Activated T-helper 9 cell treated with anti-CD3 and anti-CD28 coated beads, Interleukin-2, amount 50 U/mL, for 16 hours (primary cell): ENCODE measurements around the gene CC2D1A.
"Not testable (repeated sequence)": the region's sequence is repeated elsewhere in the genome, so short reads cannot be mapped to it uniquely, and the experiment has no call there.

Source experiments
- DNase-seq: peaks from one replicate; pipeline ENCODE4 v3.0.0-alpha.2; 2020; ENCODE audit warnings: low read depth

Gene CC2D1A

GRCh38 chr19:13962699-13963602 lies 57.0 kb downstream of the CC2D1A start:
- no peak for DNase-seq

- no peak for DNase-seq
Observed at GRCh38 chr19:13963603-13964105, 57.7 kb downstream of the CC2D1A start.

- no peak for DNase-seq
Observed at GRCh38 chr19:13964776-13965175, 58.8 kb downstream of the CC2D1A start.

DNA sequence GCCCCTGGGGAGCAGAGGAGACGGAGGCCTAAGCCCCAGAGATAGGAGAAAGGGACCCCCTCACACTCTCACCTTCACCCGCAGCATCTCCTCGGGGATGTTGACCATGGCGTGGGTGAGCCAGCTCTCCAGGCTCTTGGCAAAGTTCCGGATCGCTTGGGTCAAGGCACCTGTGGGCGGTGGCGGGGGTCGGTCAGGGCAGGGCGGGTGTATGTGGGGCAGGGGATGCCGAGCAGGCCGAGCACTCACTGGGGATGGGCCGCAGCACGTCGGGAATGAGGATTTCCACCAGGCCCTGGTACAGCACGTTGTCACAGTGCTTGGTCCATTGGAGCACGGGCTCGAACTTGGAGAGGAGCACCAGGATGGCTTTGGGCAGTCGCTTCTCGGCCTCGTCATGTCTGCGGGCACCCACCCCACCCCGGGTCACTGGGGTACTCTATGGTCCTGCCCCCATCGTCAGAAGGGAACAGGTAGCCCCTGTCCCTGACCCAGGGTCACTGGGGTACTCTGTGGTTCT lies 59.4 kb downstream of the CC2D1A start:
- DNase-seq: no peak

GRCh38 chr19:13965926-13966683 lies 60.1 kb downstream of the CC2D1A start:
- DNase-seq: no peak

- DNase-seq: no peak
Observed at GRCh38 chr19:13966684-13967128, 60.7 kb downstream of the CC2D1A start.

DNA sequence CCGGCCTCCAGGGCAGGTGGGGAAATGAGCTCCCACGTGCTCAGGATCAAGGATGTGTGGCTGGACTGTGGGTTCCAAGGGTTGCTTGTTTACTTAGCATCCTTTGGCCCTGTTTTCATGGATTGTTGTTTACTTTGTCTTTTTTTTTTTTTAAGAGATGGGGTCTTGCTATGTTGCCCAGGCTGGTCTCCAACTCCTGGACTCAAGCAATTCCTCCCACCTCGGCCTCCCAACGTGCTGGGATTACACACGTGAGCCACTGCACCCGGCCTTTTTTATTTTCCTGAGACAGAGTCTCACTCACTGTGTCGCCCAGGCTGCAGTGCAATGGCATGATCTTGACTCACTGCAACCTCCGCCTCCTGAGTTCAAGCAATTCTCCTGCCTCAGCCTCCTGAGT lies 61.2 kb downstream of the CC2D1A start:
- not testable (repeated sequence) for DNase-seq

- no peak for DNase-seq
Observed at GRCh38 chr19:13968383-13968935, 62.5 kb downstream of the CC2D1A start.

- no peak for DNase-seq
Observed at GRCh38 chr19:13968999-13969398, 63.0 kb downstream of the CC2D1A start.

DNA sequence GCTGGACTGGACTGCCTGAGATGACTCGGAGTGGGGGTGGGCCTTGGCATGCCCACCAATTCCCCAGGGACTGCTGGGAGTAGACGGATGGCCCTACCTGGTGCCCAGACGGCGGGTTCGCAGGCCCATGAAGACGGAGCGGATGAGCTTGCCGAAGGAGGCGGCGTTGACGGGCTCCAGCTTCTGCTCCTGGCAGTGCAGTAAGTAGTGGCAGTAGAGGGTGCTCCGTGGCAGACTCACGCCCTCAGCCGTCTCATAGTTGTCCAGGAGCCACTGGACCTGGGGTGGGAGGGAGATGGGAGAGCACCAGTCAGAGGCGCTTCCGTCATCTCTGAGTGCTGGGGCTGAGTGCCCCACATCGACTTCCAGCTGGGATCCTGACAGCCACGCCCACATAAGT lies 63.9 kb downstream of the CC2D1A start:
- no peak for DNase-seq

GRCh38 chr19:13971868-13972267 lies 65.9 kb downstream of the CC2D1A start:
- DNase-seq: not testable (repeated sequence)

GRCh38 chr19:13972368-13973155 lies 66.6 kb downstream of the CC2D1A start:
- no peak for DNase-seq

DNA sequence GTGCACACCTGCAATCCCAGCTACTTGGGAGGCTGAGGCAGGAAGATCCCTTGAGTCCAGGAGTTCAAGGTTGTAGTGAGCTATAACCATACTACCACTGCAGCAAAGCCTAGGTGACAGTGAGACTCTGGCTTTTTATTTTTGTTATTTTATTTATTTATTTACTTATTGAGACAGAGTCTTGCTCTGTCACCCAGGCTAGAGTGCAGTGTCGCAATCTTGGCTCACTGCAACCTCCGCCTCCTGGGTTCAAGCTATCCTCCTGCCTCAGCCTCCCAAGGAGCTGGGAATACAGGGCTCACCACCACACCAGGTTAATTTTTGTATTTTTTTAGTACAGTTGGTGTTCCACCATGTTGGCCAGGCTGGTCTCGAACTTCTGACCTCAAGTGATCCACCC lies 67.5 kb downstream of the CC2D1A start:
- not testable (repeated sequence) for DNase-seq

GRCh38 chr19:13974073-13974472 lies 68.1 kb downstream of the CC2D1A start:
- DNase-seq: no peak

GRCh38 chr19:13975870-13976269 lies 69.9 kb downstream of the CC2D1A start:
- DNase-seq: no peak

GRCh38 chr19:13976446-13976845 lies 70.4 kb downstream of the CC2D1A start:
- DNase-seq: no peak

DNA sequence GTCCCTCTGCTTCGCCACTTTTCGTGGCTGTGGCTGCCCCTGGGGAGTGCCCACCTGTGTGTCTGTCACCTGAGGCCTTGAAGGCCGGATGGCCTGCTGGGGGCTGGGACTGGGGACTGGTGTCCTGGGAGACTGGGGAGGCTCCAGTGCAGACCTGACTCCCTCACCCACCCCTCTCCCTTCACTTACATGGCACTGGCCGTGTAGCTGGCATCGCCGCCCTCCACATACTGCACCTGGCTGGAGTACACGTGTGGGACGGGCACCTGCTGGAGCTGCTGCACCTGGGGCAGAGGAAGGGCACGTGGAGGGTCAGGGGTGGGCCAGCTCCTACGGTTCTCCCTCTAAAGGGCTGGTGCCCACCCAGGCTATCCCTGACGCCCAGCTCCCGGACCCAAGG lies 71.8 kb downstream of the CC2D1A start:
- DNase-seq: no peak

DNA sequence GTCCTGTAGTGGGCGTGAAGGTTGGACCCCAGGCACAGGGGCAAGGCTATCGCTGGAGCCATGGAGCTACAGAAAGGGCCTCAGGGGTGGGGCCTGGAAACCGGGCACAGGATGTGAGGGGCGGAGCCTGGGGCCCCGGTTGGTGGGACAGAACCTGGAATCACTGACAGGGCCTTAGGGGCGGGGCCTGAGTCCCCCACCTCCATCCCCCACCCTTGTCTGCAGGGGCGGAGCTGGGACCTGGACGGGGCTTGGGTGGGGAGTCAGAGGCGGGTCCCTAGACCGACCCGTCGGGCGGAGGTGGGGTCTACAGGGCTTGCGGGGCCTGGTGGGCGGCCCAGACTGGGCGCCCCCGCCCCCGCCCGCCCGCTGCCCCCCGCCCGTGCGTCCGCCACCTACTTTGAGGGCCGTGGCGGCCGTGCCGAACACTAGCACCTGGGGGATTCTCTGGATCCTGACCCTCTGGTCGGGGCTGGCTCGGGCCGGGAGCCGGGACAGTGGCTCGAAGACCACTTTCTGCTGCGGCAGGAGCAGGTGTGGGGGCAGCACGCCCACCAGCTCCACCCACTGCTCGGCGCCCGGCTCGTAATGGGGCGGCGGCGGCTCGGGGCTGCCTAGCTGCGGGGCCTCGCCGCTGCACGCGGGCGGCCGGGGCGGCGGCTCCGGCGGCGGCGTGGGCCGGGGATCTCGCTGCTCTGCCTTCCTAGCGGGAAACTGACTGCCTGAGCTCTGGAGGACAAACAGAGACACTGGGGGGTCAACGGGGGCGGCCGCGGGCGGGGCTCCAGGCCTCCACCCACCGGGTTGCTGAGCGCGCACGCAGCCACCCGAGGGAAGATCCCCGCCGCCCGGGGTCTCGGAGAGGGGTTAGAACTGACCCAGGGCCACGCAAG lies 72.6 kb downstream of the CC2D1A start:
- DNase-seq: no peak

- DNase-seq: no peak
Observed at GRCh38 chr19:13979244-13979615, 73.2 kb downstream of the CC2D1A start.

- no peak for DNase-seq
Observed at GRCh38 chr19:13979686-13980085, 73.7 kb downstream of the CC2D1A start.

GRCh38 chr19:13980340-13980739 lies 74.3 kb downstream of the CC2D1A start:
- DNase-seq: no peak
